Adrenal gland (tissue), 12 donors: ENCODE data around the gene MADCAM1. TPM values are rescaled to one million over a fixed set of nuclear protein-coding genes. Genes with fewer than 3 reads are reported as not detected.
A peak's percentile ranks its signal among the peaks of the same experiment; 100 is the strongest.

ENCODE experiments used
- DNase-seq, 7 donors: peaks; one replicate each; pipeline ENCODE4 v3.0.0-alpha.2; 2019 to 2020
- H3K27ac ChIP-seq, 5 donors: fragments of 200-600 bp; sonication (generic) in 4 of 5; 1 replicate in 3 of 5; 2 replicates in 2 of 5; pipeline versions ENCODE4 v1.5.1 to v1.8.0; 2016 to 2020; ENCODE audit warnings: mild to moderate bottlenecking in 1 of 5
- H3K27me3 ChIP-seq: fragments of 200-600 bp; 2 replicates; pipeline ENCODE4 v1.8.0; 2021
- H3K36me3 ChIP-seq, 2 donors: fragments of 200-600 bp; replicated peaks in 1 of 2; 1 replicate in 1 of 2; 2 replicates in 1 of 2; pipeline versions ENCODE4 v1.5.1 to v1.8.0; 2018 to 2022
- H3K4me1 ChIP-seq, 2 donors: fragments of 200-600 bp; replicated peaks in 1 of 2; 1 replicate in 1 of 2; 2 replicates in 1 of 2; pipeline versions ENCODE4 v1.5.1 to v1.8.0; 2018 to 2021
- H3K4me3 ChIP-seq, 4 donors: fragments of 200-600 bp; sonication (generic) in 3 of 4; one replicate each; pipeline ENCODE4 v1.5.1; 2016 to 2018
- H3K9me3 ChIP-seq, 3 donors: fragments of 200-600 bp; sonication (generic) in 1 of 3; replicated peaks in 1 of 3; 1 replicate in 2 of 3; 2 replicates in 1 of 3; pipeline versions ENCODE4 v1.5.1 to v1.8.0; 2016 to 2021
- CTCF ChIP-seq, 6 experiments: fragments of 450-650 bp in 4 of 6; fragments of 200-600 bp in 2 of 6; sonication (generic) in 1 of 6; IDR thresholded peaks; 1 replicate in 5 of 6; 2 replicates in 1 of 6; pipeline versions ENCODE4 v1.5.1 to v1.8.0; 2016 to 2021; ENCODE audit warnings: antibody characterized with exemption in 6 of 6, mild to moderate bottlenecking in 2 of 6, moderate library complexity in 1 of 6
- POLR2A ChIP-seq, 2 donors: fragments of 450-650 bp; IDR thresholded peaks; one replicate each; pipeline ENCODE4 v1.6.1; 2017; ENCODE audit warnings: antibody characterized with exemption in 2 of 2, mild to moderate bottlenecking in 2 of 2, moderate library complexity in 1 of 2
- WGBS, 4 donors: extraction: QIAGEN DNeasy Blood & Tissue Kit in 2 of 4; methylation state at CpG; one replicate each; pipeline versions ENCODE4 v1.1.5 to v1.1.7; 2013 to 2017; 5-methylcytosine and 5-hydroxymethylcytosine counted together
- intact Hi-C, 2 donors: fragments of 100-400 bp; cut with DNase I; formaldehyde crosslinking; loops; one replicate each; pipeline versions ENCODE4 v1.14.1 to v1.15.0; 2022 to 2023
- polyA plus RNA-seq, 3 donors: library from polyadenylated mRNA; stranded (reverse); fragments of 200-250 nt in 2 of 3; fragments of 350-450 nt in 1 of 3; fragmentation: Illumina TruSeq in 1 of 3; extraction: RNeasy Lipid Tissue Mini Kit (QIAGEN cat#74804) in 1 of 3; gene quantifications; one replicate each; pipeline ENCODE4 v1.2.3, GENCODE V29; 2013 to 2014
- total RNA-seq, 9 donors: library from RNA; depleted of rRNA in 4 of 9; stranded (reverse); fragments of >200 nt in 4 of 9; fragments of 120-200 nt in 1 of 9; fragmentation: NEBNext Ultra II Directional in 1 of 9; extraction: Animal tissue kit (Norgen Biotek cat#: 25700) in 1 of 9; gene quantifications; one replicate each; pipeline versions ENCODE4 v1.1.0 to v1.2.4, GENCODE V29; 2013 to 2023
- donor health status: healthy with polysubstance abuse.
- donor health status: Bipolar disorder and iron deficiency.
- donor health status: DM: yes; HTN: yes; CAD: no.
- donor health status: DM: no; HTN: no; CAD: no.
- donor health status: DM: no; HTN: no; CAD: no.
- donor health status: DM: yes; HTN: yes; CAD: no.

The MADCAM1 gene
- total and polyA plus RNA-seq, 12 donors: 0.14 to 4.8 (median 0.92) TPM; not detected in 2

GRCh38 chr19:507286-508203 is 11.3 kb downstream of the MADCAM1 start, which contains the start of gene TPGS1:
Gene TPGS1 (plus strand): TSS chr19:507497. CDS start chr19:507507, 10 bp downstream.
- Histone ChIP-seq H3K27me3 (no peaks in the 10 kb centered on the region), H3K4me1 (peaks cover 9 to 29% of the 10 kb centered on the region in 2 donors), H3K36me3 (no peaks in the 10 kb centered on the region), H3K27ac (peak within 1 kb of the TSS; percentile 51 to 92 (median 89)), H3K4me3 (peak within 1 kb of the TSS; percentile 68 to 98 (median 86)), H3K9me3 (no peaks in the 10 kb centered on the region)
- DNase-seq: peak in 6 of 7 donors; percentile 69 to 78 (median 72)
- intact Hi-C loops: no loop called here
- TF ChIP-seq CTCF (IDR thresholded peaks at IDR 0.05) (peak in 2 of 6 experiments; percentile 6 to 32), POLR2A (IDR thresholded peaks at IDR 0.05) (peak in 1 of 2 donors; percentile 28)
- WGBS, 4 donors: 0 to 1% (median 0%) methylated on average over 8 to 81 of the region's 81 CpGs

- Histone ChIP-seq H3K4me3 (peak overlapping the region in 3 of 4 donors; percentile 84 to 98 (median 88)), H3K4me1 (peaks cover 9 to 29% of the 10 kb centered on the region in 2 donors), H3K27me3 (no peaks in the 10 kb centered on the region), H3K36me3 (no peaks in the 10 kb centered on the region), H3K27ac (no peak overlapping the region), H3K9me3 (no peaks in the 10 kb centered on the region)
- intact Hi-C loops: no loop called here
- DNase-seq: peak in 2 of 7 donors; percentile 27 to 34
- no peak for TF ChIP-seq POLR2A (IDR thresholded peaks at IDR 0.05)
- TF ChIP-seq CTCF (IDR thresholded peaks at IDR 0.05): no peak
- WGBS, 4 donors: 63 to 71% (median 66%) methylated on average over 24 to 32 of the region's 32 CpGs
Measured at GRCh38 chr19:508204-509150, 12.2 kb downstream of the MADCAM1 start.

- Histone ChIP-seq H3K4me1 (peaks cover 9 to 29% of the 10 kb centered on the region in 2 donors), H3K27ac (peak overlapping the region in 2 of 5 donors; percentile 53 to 74)
Measured at GRCh38 chr19:510606-511100, 14.4 kb downstream of the MADCAM1 start.

More at GRCh38 chr19:510606-511100, 14.4 kb downstream of the MADCAM1 start:
- intact Hi-C loops: no loop called here
- no peaks in the 10 kb centered on the region for H3K36me3 ChIP-seq
- H3K27me3 ChIP-seq: no peaks in the 10 kb centered on the region
- TF ChIP-seq CTCF (IDR thresholded peaks at IDR 0.05) (peak; percentile 77 to 98 (median 92)), POLR2A (IDR thresholded peaks at IDR 0.05) (no peak)
- DNase-seq: peak; percentile 69 to 92 (median 81)
- H3K4me3 ChIP-seq: no peak overlapping the region
- 14 to 30% (median 18%) methylated on average over 1 to 21 of the region's 21 CpGs for WGBS, 4 donors
- H3K9me3 ChIP-seq: no peaks in the 10 kb centered on the region
